Measurements from ENCODE around the gene ABL2.
"Not testable (repeated sequence)": the region's sequence is repeated elsewhere in the genome, so short reads cannot be mapped to it uniquely, and the experiment has no call there.

ABL2 gene

GRCh38 chr1:179229214-179230140 is at the start of gene ABL2:
ABL2 (minus strand) TSS chr1:179229677; CDS start chr1:179229397, 280 bp downstream.
- DNase-seq: no peak

- DNase-seq: no peak
Measured at GRCh38 chr1:179278920-179279319, 49.4 kb upstream of the ABL2 start.

GRCh38 chr1:179274424-179274823 is 44.9 kb upstream of the ABL2 start:
- not testable (repeated sequence) for DNase-seq

GRCh38 chr1:179269071-179269470 is 39.6 kb upstream of the ABL2 start:
- no peak for DNase-seq

DNA sequence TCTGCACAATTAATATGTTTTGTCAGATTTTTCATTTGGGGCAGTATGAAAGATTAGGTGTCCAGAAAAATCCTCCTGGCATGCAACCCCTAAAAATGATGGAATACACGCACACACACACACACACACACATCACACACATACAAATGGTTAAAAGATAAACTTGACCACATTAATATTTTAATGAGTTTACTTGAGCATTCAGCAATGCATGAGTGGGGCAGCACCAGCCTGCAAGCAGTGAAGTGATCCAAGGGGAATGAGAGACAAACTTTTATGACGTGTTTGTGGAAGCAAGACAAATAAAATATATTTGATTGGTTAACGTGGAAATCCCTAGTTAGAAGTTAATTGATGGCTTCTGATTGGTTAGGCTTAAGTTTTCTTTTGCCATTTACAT is 35.0 kb upstream of the ABL2 start:
- no peak for DNase-seq

- no peak for DNase-seq
Measured at GRCh38 chr1:179263121-179263520, 33.6 kb upstream of the ABL2 start.

DNA sequence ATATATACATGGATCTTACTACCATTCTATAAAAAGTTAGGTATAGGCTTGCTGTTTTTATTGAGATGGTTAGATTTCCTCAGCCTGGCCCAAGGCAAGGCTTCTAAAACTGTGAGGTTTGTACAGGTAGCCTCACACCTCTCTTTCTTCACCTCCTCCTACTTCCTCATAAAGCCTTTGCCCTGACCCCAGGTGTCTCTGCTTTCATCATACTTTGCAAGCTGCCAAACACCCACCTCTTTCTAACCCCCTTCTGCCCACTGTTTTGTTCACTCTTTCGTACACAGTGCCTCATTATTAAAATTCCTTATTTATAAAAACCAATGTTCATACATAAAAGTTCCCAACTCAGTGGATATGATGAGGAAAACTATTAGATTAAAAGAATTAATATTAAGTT is 32.7 kb upstream of the ABL2 start:
- no peak for DNase-seq

DNA sequence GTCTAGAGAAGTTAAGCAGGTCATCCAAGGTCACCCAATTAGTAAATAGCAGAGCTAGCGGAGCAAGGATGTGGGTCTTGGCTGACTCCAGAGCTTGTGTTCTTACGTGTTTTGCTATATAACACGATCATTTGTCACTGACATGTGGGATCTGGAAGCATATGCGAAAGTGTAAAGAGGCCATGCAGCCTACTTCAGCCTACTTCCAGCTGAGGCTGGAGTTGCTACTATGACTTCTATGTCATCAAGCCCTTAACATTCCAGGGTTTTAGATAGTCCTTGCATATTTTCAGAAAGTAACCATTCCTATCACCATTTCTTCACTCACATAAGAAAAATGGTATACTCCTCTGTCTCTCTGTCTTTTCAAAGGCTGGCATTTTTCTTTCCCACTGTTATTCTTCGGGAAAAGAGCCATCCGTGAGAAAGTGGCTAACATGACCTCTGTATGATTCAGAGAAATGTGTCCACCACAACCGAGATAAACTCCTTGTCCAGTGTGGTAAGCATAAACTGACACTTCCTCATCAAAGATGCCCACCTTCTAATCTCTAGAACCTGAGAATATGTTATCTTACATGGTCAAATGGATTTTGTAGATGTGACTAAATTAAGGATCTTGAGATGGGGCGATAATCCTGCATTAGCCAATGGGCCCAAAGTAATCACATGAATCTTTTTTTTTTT is 24.0 kb upstream of the ABL2 start:
- DNase-seq: no peak

GRCh38 chr1:179252606-179253005 is 23.1 kb upstream of the ABL2 start:
- DNase-seq: no peak

DNA sequence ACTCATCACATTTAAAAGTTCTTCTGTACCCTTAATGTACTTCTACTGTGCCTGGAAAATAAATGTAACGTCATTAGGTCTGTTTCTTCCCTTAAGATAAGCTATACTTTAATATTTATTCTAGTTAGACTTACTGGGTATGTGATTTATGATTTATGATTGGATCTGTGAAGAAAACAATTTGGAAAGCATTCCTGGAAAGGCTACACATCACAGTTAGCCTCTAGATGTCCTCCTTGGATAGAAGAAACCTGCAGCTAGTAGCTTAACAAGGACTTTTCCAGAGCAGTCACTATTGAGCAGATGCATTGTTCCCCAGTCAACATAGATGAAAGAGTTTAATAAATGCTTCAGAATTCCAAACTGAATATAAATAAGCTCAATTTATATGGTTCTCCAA is 22.2 kb upstream of the ABL2 start:
- no peak for DNase-seq

DNA sequence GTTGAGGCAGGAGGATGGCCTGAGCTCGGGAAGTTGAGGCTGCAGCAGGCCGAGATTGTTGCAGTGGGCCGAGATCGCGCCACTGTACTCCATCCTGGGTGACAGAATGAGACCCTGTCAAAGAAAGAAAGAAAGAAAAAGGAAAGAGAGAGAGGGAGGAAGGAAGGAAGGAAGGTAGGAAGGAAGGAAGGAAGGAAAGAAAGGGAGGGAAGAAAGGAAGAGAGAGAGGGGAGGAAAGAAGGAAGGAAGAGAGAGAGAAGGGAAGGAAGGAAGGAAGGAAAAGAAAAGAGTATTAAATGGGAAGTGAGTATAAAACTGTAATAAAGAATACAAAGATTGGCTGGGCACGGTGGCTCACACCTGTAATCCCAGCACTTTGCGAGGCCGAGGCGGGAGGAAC is 18.4 kb upstream of the ABL2 start:
- DNase-seq: no peak

DNA sequence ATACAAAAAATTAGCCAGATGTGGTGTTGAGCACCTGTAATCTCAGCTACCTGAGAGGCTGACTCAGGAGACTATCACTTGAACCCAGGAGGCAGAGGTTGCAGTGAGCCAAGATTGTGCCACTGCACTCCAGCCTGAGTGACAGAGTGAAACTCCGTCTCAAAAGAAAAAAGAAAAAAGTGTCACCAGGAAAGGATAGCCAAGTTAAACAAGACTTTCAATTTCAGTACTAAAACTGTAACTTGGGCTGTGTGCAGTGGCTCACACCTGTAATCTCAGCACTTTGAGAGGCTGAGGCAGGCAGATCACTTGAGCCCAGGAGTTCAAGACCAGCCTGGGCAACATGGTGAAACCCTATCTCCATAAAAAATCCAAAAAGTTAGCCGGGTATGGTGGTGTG is 15.9 kb upstream of the ABL2 start:
- DNase-seq: not testable (repeated sequence)

DNA sequence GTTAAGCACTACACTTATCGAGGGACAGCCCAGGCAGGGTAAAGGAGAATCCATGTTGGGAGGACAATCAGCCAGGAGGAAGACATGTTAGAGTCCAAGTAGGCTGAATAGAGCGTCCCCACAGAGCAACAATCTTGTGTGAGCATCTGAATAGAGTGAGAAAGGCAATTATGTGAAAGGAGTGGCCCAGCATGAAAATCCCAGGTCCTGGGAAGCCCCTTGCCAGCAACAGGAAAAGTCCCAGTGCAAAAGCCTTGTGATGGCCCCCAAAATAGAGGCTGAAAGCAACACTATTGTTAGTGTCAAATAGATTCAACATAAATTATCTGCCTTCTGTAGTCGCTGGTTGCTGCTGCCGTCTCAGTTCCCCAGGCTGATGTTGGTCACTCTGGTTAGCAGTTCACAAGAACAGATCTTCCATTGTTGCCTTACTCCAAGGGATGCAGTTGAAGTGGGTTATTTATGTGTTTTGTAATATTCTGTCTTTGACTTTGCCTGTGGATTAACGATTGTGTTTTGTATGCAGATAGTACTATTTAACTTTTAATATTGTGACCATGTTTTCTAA is 12.1 kb upstream of the ABL2 start:
- no peak for DNase-seq

DNA sequence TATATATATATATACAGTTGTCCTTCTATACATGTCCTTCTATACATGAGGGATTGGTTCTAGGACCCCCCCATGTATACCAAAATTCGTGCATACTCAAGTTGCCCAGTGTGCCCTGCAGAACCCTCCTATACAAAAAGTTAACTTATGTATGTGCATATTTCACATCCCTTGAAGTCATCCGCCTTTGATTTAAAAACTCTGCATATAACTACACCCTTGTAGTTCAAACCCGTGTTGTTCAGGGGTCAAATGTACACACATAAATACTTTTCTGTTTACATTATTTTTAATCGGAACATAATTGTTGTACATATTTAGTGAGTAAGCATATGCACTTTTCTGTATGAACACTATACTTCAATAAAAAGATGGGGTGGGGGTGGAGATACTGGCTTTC is 7.7 kb upstream of the ABL2 start:
- no peak for DNase-seq

- no peak for DNase-seq
Measured at GRCh38 chr1:179234863-179235262, 5.4 kb upstream of the ABL2 start.

GRCh38 chr1:179231923-179232322 is 2.4 kb upstream of the ABL2 start:
- DNase-seq: no peak

GRCh38 chr1:179230721-179231120 is 1.2 kb upstream of the ABL2 start:
- DNase-seq: no peak

DNA sequence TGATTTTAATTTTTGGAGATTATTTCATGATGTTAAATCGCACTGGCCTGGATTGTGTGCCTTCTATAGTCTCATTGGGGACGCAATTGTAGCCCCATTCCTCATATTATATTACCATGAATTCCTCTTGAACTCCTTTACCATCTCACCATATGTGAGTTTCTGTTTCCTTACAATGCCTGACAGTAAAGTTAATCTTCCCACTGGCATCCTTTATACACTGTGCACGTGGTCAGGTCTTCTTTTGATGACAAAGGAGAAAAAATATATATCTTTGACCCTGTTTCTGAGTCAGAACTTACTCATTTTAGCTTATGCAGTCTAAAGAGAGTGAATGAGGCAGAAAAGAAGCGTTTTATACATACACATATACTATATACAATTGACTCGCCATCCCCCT is 774 bp upstream of the ABL2 start:
- no peak for DNase-seq

DNA sequence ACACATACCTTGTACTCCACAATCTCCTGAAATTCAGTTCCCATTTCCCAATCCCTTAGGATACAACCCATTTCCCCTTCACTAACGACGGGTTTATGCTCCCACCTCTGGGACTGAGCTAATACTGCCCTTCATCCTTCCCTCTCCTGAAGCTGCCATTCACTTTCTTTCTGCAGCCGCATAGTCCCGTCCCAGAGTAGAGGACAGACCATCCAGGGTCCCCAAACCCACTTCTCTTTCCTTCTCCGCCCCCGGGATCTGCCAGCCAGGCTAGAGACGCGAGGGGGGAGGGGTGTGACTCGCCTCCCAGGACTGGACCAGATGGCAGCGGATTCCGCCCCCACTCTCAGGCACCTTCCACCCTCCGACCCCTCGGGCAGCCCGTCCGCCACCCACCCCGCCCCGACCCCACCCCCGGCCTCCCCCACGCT is 679 bp downstream of the ABL2 start:
- no peak for DNase-seq

GRCh38 chr1:179226738-179227137 is 2.7 kb downstream of the ABL2 start:
- DNase-seq: no peak

DNA sequence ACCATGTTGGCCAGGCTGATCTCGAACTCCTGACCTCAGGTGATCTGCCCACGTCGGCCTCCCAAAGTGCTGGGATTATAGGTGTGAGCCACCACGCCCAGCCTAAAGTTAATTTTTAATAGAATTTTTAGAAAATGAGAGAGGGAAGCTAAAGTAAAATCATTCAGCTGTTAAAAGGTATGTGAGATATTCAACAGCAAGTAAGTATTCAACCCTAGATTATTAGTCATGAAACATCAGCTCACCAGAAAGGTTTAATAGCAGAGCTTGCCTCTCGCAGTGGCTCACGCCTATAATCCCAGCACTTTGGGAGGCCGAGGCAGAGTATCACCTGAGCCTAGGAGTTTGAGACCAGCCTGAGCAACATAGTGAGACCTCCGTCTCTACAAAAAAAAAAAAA is 5.0 kb downstream of the ABL2 start:
- DNase-seq: not testable (repeated sequence)

GRCh38 chr1:179221121-179221520 is 8.4 kb downstream of the ABL2 start:
- not testable (repeated sequence) for DNase-seq

- DNase-seq: no peak
Measured at GRCh38 chr1:179217943-179218507, 11.5 kb downstream of the ABL2 start.

GRCh38 chr1:179213317-179213716 is 16.2 kb downstream of the ABL2 start:
- DNase-seq: not testable (repeated sequence)

Data from NCI-H748 treated with DMSO at 0.1 percent for 48 hours (cell line).